A673 (cell line): ENCODE measurements around the gene PRSS27. TPM values are rescaled to one million over a fixed set of nuclear protein-coding genes. Genes with fewer than 3 reads are reported as not detected.

ENCODE experiments used
- BruUV-seq: library from RNA; stranded (reverse); fragments of 400-500 nt; replicated peaks from 2 replicates; lab custom pipeline; 2021; lab: Mats Ljungman, UMichigan
- CTCF ChIA-PET: fragments of 300-600 bp; sonication (Branson Sonifier 250); formaldehyde crosslinking; loops from one replicate; lab custom pipeline; 2022; ENCODE audit warnings: antibody characterized with exemption; lab: Charles Lee
- POLR2A ChIA-PET: fragments of 300-600 bp; sonication (Branson Sonifier 250); formaldehyde crosslinking; loops from one replicate; lab custom pipeline; 2022; ENCODE audit warnings: antibody characterized with exemption; ENCODE audit not compliant: low non-redundant PET; lab: Charles Lee
- DNase-seq: peaks from one replicate; pipeline ENCODE4 v3.0.0-alpha.2; 2015; ENCODE audit warnings: low spot score
- H3K27ac ChIP-seq: fragments of 200-600 bp; sonication (generic); 2 replicates; pipeline ENCODE4 v1.5.1; 2016; ENCODE audit warnings: mixed run types, low read depth, mild to moderate bottlenecking, mixed read lengths, antibody characterized with exemption, low read length; ENCODE audit not compliant: poor library complexity, severe bottlenecking
- H3K27me3 ChIP-seq: fragments of 200-600 bp; sonication (generic); replicated peaks from 2 replicates; pipeline ENCODE4 v1.6.1; 2017; ENCODE audit warnings: mixed run types, low read depth, mild to moderate bottlenecking, mixed read lengths, antibody characterized with exemption, low read length; ENCODE audit not compliant: insufficient read depth, poor library complexity
- H3K36me3 ChIP-seq: fragments of 200-600 bp; sonication (generic); 2 replicates; pipeline ENCODE4 v1.6.1; 2016; ENCODE audit warnings: mixed run types, mild to moderate bottlenecking, mixed read lengths, antibody characterized with exemption, low read length; ENCODE audit not compliant: insufficient read depth, poor library complexity, severe bottlenecking
- H3K4me1 ChIP-seq: fragments of 200-600 bp; sonication (generic); 2 replicates; pipeline ENCODE4 v1.6.1; 2017; ENCODE audit warnings: mixed run types, mild to moderate bottlenecking, mixed read lengths, antibody characterized with exemption, low read length; ENCODE audit not compliant: insufficient read depth, poor library complexity, severe bottlenecking
- H3K4me3 ChIP-seq: fragments of 200-600 bp; sonication (generic); 2 replicates; pipeline ENCODE4 v1.5.1; 2016; ENCODE audit warnings: low read depth, mixed run types, mild to moderate bottlenecking, mixed read lengths, low read length; ENCODE audit not compliant: poor library complexity, severe bottlenecking
- H3K9me3 ChIP-seq: fragments of 200-600 bp; sonication (generic); 2 replicates; pipeline ENCODE4 v1.6.1; 2016; ENCODE audit warnings: mixed run types, low read depth, mild to moderate bottlenecking, mixed read lengths, antibody characterized with exemption, low read length; ENCODE audit not compliant: poor library complexity, severe bottlenecking
- CTCF ChIP-seq: fragments of 300-800, 200-600 bp; sonication (generic); conservative IDR thresholded peaks from 2 replicates; pipeline ENCODE4 v1.5.1; 2017; ENCODE audit warnings: low read depth, mild to moderate bottlenecking, antibody characterized with exemption, low read length, moderate library complexity, mixed read lengths
- EZH2 ChIP-seq: fragments of 200-600 bp; sonication (generic); IDR thresholded peaks from 2 replicates; pipeline ENCODE4 v1.6.1; 2017; ENCODE audit warnings: borderline replicate concordance, low read depth, mild to moderate bottlenecking, mixed read lengths, antibody characterized with exemption, low read length; ENCODE audit not compliant: poor library complexity, severe bottlenecking
- intact Hi-C: fragments of 100-400 bp; cut with micrococcal nuclease; formaldehyde crosslinking; loops from one replicate; pipeline ENCODE4 v1.10.0; 2022; ENCODE audit not compliant: unreplicated experiment
- total RNA-seq: library from RNA; stranded (reverse); gene quantifications from 2 replicates; pipeline ENCODE4 v1.2.3, GENCODE V29; 2021

The PRSS27 gene
- total RNA-seq, 1 experiment from 2014 or later: 1.3 TPM

- CTCF ChIA-PET: no interaction called here
- no peaks in the 10 kb centered on the region for H3K4me1 ChIP-seq
- H3K4me3 ChIP-seq: no peak overlapping the region
- peaks cover 14% of the 10 kb centered on the region for H3K36me3 ChIP-seq
- POLR2A ChIA-PET: no interaction called here
- TF ChIP-seq EZH2: no peak
- no peak for TF ChIP-seq CTCF
- no peak for DNase-seq
- no peaks in the 10 kb centered on the region for H3K27me3 ChIP-seq
- intact Hi-C loops: no loop called here
- H3K27ac ChIP-seq: no peak overlapping the region
- no TSS peak for BruUV-seq
- H3K9me3 ChIP-seq: no peaks in the 10 kb centered on the region
Observed at GRCh38 chr16:2712063-2712441, 8.0 kb downstream of the PRSS27 start.

GRCh38 chr16:2711370-2712062 lies 8.5 kb downstream of the PRSS27 start:
- DNase-seq: no peak
- TF ChIP-seq EZH2 (no peak), CTCF (no peak)
- BruUV-seq: no TSS peak
- no peaks in the 10 kb centered on the region for H3K9me3 ChIP-seq
- ChIA-PET POLR2A (no interaction called here), CTCF (no interaction called here)
- no peak overlapping the region for H3K4me3 ChIP-seq
- H3K27me3 ChIP-seq: no peaks in the 10 kb centered on the region
- H3K4me1 ChIP-seq: no peaks in the 10 kb centered on the region
- H3K27ac ChIP-seq: no peak overlapping the region
- peaks cover 14% of the 10 kb centered on the region for H3K36me3 ChIP-seq
- intact Hi-C loops: no loop called here

- intact Hi-C loops: no loop called here
- Histone ChIP-seq H3K9me3 (no peaks in the 10 kb centered on the region), H3K4me1 (no peaks in the 10 kb centered on the region), H3K27ac (no peak overlapping the region), H3K27me3 (no peaks in the 10 kb centered on the region), H3K4me3 (no peak overlapping the region), H3K36me3 (peaks cover 14% of the 10 kb centered on the region)
- ChIA-PET POLR2A (no interaction called here), CTCF (no interaction called here)
- TF ChIP-seq EZH2 (no peak), CTCF (no peak)
- DNase-seq: no peak
- no TSS peak for BruUV-seq
Observed at GRCh38 chr16:2710711-2711231, 9.3 kb downstream of the PRSS27 start.
